Smooth muscle cell (in vitro differentiated cells): ENCODE measurements around the gene TFF1. TPM values are rescaled to one million over a fixed set of nuclear protein-coding genes. Genes with fewer than 3 reads are reported as not detected.

Experiments
- DNase-seq: peaks from one replicate; lab custom pipeline; 2025; ENCODE audit not compliant: unreplicated experiment; lab: John Stamatoyannopoulos, UW
- H2AFZ ChIP-seq: fragments of 200-600 bp; sonication (generic); 2 replicates; pipeline ENCODE4 v1.6.0; 2016; ENCODE audit warnings: antibody characterized with exemption, low read depth, mild to moderate bottlenecking
- H3F3A ChIP-seq: fragments of 200-600 bp; sonication (generic); 2 replicates; pipeline ENCODE4 v1.6.0; 2017; ENCODE audit warnings: antibody characterized with exemption, low read depth
- H3K27ac ChIP-seq: fragments of 200-600 bp; sonication (generic); 2 replicates; pipeline ENCODE4 v1.5.1; 2016; ENCODE audit warnings: low read depth, mild to moderate bottlenecking
- H3K27me3 ChIP-seq: fragments of 200-600 bp; sonication (generic); 2 replicates; pipeline ENCODE4 v1.6.1; 2016; ENCODE audit warnings: low read depth, mild to moderate bottlenecking
- H3K36me3 ChIP-seq: fragments of 200-600 bp; sonication (generic); 2 replicates; pipeline ENCODE4 v1.5.1; 2016; ENCODE audit warnings: low read depth
- H3K4me1 ChIP-seq: fragments of 200-600 bp; sonication (generic); 2 replicates; pipeline ENCODE4 v1.5.1; 2016; ENCODE audit warnings: low read depth
- H3K4me2 ChIP-seq: fragments of 200-600 bp; sonication (generic); 2 replicates; pipeline ENCODE4 v1.6.0; 2016; ENCODE audit warnings: mild to moderate bottlenecking
- H3K4me3 ChIP-seq: fragments of 200-600 bp; sonication (generic); 2 replicates; pipeline ENCODE4 v1.5.1; 2016; ENCODE audit warnings: mild to moderate bottlenecking
- H3K79me2 ChIP-seq: fragments of 200-600 bp; sonication (generic); 2 replicates; pipeline ENCODE4 v1.6.0; 2016; ENCODE audit warnings: low read depth, mild to moderate bottlenecking
- H3K9ac ChIP-seq: fragments of 200-600 bp; sonication (generic); 2 replicates; pipeline ENCODE4 v1.6.0; 2016; ENCODE audit warnings: low read depth
- H3K9me3 ChIP-seq: fragments of 200-600 bp; sonication (generic); replicated peaks from 2 replicates; pipeline ENCODE4 v1.5.1; 2016; ENCODE audit warnings: low read depth
- H4K20me1 ChIP-seq: fragments of 200-600 bp; sonication (generic); 2 replicates; pipeline ENCODE4 v1.6.0; 2016; ENCODE audit warnings: low read depth
- CTCF ChIP-seq: fragments of 200-600 bp; sonication (generic); IDR thresholded peaks from 2 replicates; pipeline ENCODE4 v1.5.1; 2017; ENCODE audit warnings: borderline replicate concordance, mild to moderate bottlenecking, antibody characterized with exemption; ENCODE audit not compliant: insufficient read depth, poor library complexity, severe bottlenecking
- WGBS: methylation state at CpG from one replicate; pipeline ENCODE4 v1.1.7; 2016; ENCODE audit warnings: low lambda C conversion rate; 5-methylcytosine and 5-hydroxymethylcytosine counted together
- polyA plus RNA-seq: library from polyadenylated mRNA; unstranded; fragments of >200 nt; fragmentation: Nextera tagmentation; extraction: Ambion mirVana; gene quantifications from 2 replicates; pipeline ENCODE4 v1.2.1, GENCODE V29; 2016
- total RNA-seq: library from RNA; depleted of rRNA; stranded (reverse); fragments of >200 nt; gene quantifications from 2 replicates; pipeline ENCODE4 v1.2.3, GENCODE V29; 2014

The TFF1 gene
- total and polyA plus RNA-seq, 2 experiments from 2014 or later, result 7.9 to 8.6 TPM

DNA sequence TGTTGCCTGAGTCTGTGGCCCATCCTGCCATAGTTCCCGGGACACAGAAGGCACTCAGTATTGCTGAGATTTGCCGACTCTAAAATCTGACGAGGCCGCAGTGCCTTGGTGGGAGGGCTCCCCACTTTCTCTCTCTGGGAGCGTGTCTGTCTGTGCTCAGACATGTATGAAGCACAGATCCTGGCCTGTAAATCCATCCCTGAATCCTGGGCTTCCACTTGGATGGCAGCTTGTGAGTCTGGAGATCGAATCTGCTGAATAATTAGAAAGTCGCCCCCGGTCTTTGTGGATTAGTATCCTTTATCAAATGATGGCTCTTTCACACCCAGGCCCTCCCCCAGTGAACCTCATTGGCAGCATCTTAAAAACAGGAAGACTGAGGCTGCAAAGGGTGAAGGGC, 47.7 kb upstream of the TFF1 start:
- H2AFZ ChIP-seq, result no peak overlapping the region
- DNase-seq, result no peak
- H3K9me3 ChIP-seq, result no peaks in the 10 kb centered on the region
- H3K4me1 ChIP-seq, result no peaks in the 10 kb centered on the region
- H3K27ac ChIP-seq, result no peak overlapping the region
- no peaks in the 10 kb centered on the region for H3F3A ChIP-seq
- H3K4me2 ChIP-seq, result no peak overlapping the region
- peaks cover 2% of the 10 kb centered on the region for H3K27me3 ChIP-seq
- H4K20me1 ChIP-seq, result no peaks in the 10 kb centered on the region
- no peaks in the 10 kb centered on the region for H3K36me3 ChIP-seq
- no peaks in the 10 kb centered on the region for H3K79me2 ChIP-seq
- TF ChIP-seq CTCF, result no peak
- no peak overlapping the region for H3K9ac ChIP-seq
- H3K4me3 ChIP-seq, result no peak overlapping the region
- 94% methylated on average over 8 of the region's 8 CpGs for WGBS

GRCh38 chr21:42413500-42413899, 47.2 kb upstream of the TFF1 start:
- DNase-seq, result no peak
- no peak overlapping the region for H3K4me3 ChIP-seq
- 91% methylated on average over 4 of the region's 4 CpGs for WGBS
- no peaks in the 10 kb centered on the region for H3K27me3 ChIP-seq
- no peak for TF ChIP-seq CTCF
- no peak overlapping the region for H3K4me2 ChIP-seq
- H3K79me2 ChIP-seq, result no peaks in the 10 kb centered on the region
- H3K27ac ChIP-seq, result no peak overlapping the region
- H3K9ac ChIP-seq, result no peak overlapping the region
- H4K20me1 ChIP-seq, result no peaks in the 10 kb centered on the region
- no peak overlapping the region for H2AFZ ChIP-seq
- H3K9me3 ChIP-seq, result no peaks in the 10 kb centered on the region
- no peaks in the 10 kb centered on the region for H3F3A ChIP-seq
- no peaks in the 10 kb centered on the region for H3K4me1 ChIP-seq
- H3K36me3 ChIP-seq, result no peaks in the 10 kb centered on the region

DNA sequence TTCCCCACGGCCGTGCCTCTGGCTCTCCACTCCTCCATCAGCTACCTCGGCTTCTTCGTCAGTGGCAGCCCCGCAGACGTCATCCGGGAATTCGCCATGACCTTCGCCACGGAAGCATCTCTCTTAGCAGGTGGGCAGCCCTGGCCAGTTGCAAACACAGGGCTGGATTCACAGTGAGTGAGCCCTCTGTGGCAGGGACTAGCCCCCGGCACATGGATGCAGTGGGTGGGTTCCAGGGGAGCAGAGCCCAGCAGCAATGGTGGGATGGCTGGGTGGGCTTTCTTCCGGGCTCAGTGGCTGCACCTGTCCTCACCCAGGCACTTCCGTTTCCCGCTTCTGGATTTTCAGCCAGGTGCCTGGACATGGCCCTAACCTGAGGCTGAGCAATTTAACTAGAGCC, 46.8 kb upstream of the TFF1 start:
- Histone ChIP-seq H4K20me1 (no peaks in the 10 kb centered on the region), H3K9me3 (no peaks in the 10 kb centered on the region)

More for the DNA sequence above, 46.8 kb upstream of the TFF1 start:
- 93% methylated on average over 14 of the region's 14 CpGs for WGBS
- TF ChIP-seq CTCF, result no peak
- DNase-seq, result no peak
- H3K4me3 ChIP-seq, result no peak overlapping the region
- no peaks in the 10 kb centered on the region for H3K4me1 ChIP-seq
- no peak overlapping the region for H2AFZ ChIP-seq
- no peak overlapping the region for H3K27ac ChIP-seq
- no peak overlapping the region for H3K9ac ChIP-seq
- no peaks in the 10 kb centered on the region for H3K27me3 ChIP-seq
- H3K36me3 ChIP-seq, result no peaks in the 10 kb centered on the region
- no peaks in the 10 kb centered on the region for H3F3A ChIP-seq
- H3K4me2 ChIP-seq, result no peak overlapping the region
- H3K79me2 ChIP-seq, result no peaks in the 10 kb centered on the region
